ENCODE data around the gene XYLB.

DNA sequence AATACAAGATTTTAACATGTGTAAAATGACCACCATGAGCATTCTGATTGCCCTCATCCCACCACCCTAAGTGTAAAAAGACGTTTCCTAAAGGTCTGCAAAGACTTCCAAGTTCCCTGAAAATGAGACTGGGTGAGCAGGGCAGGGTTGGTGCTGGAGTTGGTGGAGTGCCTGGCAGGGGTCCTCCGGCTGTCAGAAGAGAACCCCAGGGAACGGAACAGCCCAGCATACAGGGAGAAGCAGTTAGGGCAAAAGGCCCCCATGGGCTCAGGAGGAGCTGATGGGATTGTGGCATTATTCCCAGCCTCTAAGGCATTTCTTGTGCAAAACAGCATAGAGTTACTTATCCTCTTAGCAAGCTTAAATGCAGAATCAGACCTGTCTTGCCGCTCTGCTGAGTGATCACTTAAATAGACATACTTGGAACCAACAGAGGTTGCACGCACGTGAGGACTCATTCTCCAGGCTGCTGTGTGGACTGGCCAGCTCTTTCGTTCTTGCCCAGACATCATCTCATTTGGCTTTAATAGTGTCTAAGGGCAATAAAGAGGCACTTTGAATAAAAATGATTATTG, 36.0 kb downstream of the XYLB start:
- TF ChIP-seq POLR2A (IDR thresholded peaks at IDR 0.05) (no peak), POLR2AphosphoS5 (IDR thresholded peaks at IDR 0.05) (no peak), EP300 (IDR thresholded peaks at IDR 0.05) (no peak)
- TF ChIP-seq, protein P1, sequence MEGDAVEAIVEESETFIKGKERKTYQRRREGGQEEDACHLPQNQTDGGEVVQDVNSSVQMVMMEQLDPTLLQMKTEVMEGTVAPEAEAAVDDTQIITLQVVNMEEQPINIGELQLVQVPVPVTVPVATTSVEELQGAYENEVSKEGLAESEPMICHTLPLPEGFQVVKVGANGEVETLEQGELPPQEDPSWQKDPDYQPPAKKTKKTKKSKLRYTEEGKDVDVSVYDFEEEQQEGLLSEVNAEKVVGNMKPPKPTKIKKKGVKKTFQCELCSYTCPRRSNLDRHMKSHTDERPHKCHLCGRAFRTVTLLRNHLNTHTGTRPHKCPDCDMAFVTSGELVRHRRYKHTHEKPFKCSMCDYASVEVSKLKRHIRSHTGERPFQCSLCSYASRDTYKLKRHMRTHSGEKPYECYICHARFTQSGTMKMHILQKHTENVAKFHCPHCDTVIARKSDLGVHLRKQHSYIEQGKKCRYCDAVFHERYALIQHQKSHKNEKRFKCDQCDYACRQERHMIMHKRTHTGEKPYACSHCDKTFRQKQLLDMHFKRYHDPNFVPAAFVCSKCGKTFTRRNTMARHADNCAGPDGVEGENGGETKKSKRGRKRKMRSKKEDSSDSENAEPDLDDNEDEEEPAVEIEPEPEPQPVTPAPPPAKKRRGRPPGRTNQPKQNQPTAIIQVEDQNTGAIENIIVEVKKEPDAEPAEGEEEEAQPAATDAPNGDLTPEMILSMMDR (IDR thresholded peaks at IDR 0.05): no peak

Data from suprapubic skin (tissue), 4 donors.